GM12874 (cell line): ENCODE measurements around the gene ZCCHC14.

Experiments
- TF ChIP-seq, protein P1 (sequence below): IDR thresholded peaks from 2 replicates; pipeline ENCODE4 v1.5.1; 2011; ENCODE audit warnings: low read depth, mild to moderate bottlenecking, control low read depth, low read length, moderate library complexity; ENCODE audit not compliant: insufficient read depth

Gene ZCCHC14

DNA sequence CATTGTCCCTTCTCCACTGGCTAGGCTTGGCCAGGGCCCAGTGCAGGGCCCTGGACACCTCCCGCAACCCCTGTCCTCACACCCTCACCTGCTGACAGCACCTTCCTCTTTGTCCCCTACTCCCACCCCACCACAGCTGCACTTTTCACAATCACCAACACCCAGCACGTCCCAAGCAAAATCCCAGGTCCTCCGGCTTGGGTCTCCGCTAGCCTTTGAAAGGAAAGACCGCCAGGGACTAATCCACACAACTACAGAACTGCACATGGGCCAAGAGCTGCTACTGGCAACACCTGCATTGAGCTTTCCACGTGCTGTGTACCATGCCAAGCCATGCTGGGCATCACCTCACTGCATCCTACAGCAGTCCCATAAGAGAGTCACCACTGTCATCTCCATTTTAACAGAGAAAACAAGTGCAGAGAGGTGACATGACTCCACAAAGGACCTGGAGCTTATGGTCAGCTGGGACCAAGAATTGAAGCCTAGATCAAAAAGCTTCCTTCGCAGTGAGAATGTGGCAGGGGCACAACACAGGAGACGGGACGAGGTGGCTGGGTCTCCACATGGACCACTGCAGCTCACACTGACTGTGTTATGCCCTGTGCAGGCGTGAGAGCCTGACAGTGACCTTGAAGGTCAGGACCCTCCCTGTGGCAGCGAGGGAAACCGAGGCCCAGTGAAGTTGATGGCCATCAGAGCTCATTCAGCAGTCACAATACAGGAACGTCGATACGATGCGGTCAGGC, 131.8 kb downstream of the ZCCHC14 start:
- TF ChIP-seq, protein P1, sequence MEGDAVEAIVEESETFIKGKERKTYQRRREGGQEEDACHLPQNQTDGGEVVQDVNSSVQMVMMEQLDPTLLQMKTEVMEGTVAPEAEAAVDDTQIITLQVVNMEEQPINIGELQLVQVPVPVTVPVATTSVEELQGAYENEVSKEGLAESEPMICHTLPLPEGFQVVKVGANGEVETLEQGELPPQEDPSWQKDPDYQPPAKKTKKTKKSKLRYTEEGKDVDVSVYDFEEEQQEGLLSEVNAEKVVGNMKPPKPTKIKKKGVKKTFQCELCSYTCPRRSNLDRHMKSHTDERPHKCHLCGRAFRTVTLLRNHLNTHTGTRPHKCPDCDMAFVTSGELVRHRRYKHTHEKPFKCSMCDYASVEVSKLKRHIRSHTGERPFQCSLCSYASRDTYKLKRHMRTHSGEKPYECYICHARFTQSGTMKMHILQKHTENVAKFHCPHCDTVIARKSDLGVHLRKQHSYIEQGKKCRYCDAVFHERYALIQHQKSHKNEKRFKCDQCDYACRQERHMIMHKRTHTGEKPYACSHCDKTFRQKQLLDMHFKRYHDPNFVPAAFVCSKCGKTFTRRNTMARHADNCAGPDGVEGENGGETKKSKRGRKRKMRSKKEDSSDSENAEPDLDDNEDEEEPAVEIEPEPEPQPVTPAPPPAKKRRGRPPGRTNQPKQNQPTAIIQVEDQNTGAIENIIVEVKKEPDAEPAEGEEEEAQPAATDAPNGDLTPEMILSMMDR: no peak

DNA sequence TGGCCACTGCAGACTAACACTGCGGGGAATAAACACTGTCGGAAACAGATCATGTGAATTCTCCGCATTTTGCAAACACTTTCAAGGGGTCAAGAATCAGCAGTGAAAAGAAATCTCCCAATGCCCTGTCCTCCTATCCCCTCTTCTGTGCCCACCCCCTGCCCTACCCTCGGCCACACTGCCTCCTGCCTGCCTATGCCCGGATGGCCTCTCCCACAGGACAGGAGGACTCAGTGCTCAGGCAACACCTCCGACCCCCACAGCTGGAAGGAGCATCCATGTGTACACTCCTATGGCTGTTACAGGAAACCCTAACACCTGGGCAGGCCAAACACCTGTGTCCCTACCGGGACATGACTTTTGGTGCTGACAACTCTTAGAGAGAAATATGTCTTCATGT, 133.7 kb downstream of the ZCCHC14 start:
- TF ChIP-seq, protein P1: no peak

DNA sequence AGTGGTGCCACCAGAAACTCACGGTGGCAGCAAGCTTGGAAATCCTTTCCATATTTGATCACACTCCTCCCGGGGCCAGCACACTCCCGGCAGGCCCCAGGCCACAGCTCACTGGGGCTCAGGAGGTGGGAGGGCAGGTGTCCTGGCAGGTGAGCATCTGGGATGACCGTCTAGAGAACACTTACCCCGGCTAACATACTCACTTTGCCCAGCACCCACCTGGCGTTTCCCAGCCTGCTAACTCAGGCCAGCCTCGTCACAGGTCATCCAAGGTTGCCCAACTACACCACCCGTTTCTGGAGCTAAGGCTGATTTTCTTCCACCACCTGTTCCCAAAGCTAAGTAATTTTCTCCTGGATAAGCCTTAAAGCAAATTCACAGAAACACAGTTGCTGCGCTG, 134.1 kb downstream of the ZCCHC14 start:
- TF ChIP-seq, protein P1: no peak

DNA sequence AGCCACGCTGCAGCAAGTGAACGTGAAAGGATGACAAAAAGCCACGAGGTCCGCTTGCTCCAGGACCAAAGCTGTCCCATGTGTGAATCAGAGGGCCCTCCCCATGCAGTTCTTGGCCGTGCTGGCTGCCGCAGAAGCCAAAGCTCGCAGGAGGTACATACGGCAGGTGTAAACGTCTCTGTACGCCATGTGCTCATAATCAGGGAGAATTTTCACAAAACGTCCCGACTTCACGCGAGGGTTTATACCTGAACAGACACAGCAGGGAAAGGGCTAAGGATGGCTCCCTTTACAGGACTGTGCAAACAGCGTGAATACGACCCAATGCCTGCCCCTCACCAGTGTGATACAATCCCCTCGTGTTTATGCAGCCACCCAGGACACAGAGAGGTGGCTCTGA, 134.6 kb downstream of the ZCCHC14 start:
- TF ChIP-seq, protein P1: no peak

DNA sequence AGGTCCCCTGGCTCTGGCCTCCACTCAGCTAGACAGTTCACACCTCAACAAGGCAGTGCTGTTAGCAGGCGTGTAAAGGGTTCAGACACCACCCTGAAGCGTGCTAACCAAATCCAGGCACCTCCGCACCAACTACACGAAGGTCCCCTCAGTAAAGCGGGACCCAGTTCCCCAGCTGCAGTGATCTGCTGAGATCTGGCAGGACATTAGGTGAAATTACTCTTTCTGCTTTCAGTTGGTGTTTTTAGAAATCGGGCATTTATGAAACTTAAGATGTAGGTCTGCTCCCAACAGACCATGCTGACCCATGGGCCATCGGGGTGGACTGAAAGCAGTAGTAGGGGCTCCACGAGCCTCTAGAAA, 136.4 kb downstream of the ZCCHC14 start:
- TF ChIP-seq, protein P1: no peak
